GM18526 (cell line): ENCODE results near the gene RAB6B.

Source experiments
- POLR2A ChIP-seq: IDR thresholded peaks from 3 replicates; pipeline ENCODE4 v1.6.1; 2011; ENCODE audit not compliant: insufficient read length; ENCODE audit errors: extremely low read depth

RAB6B gene

DNA sequence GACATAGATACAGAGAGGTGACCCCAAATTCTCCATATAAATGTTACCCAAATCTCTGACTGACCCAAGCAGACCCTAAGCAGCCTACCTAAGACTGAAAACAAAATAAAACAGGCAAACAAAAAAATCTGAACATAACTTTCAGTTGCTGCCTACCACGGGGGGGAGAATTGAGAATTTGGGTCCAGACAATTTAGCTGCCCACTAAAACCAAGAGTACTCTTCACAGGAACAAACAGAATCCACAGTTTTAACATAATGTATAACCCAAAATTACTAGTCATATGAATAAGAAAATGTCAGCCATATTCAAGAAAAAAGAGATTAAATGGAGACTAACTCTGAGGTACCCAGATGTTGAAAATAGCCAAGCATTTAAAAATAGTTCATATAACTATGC lies 45.6 kb downstream of the RAB6B start:
- no peak for TF ChIP-seq POLR2A

DNA sequence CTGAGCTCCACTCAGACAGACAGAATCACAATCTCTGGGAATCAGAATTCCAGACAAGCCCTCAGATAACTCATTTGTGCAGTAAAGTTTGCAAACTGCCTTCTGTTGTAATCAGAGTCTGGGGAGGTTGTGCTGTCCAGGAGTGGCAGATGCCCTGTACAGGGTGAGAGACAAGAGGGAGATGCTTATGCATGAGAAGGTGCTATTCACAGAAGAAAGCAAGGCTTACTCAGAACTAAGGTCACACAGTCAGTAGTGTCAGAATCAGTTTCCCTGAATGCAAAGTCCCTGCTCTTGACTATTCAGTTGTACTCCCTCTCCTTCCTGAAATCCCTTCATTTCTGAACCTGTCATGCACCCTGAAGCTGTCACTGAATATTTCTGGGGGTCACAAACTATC lies 46.3 kb downstream of the RAB6B start:
- no peak for TF ChIP-seq POLR2A

DNA sequence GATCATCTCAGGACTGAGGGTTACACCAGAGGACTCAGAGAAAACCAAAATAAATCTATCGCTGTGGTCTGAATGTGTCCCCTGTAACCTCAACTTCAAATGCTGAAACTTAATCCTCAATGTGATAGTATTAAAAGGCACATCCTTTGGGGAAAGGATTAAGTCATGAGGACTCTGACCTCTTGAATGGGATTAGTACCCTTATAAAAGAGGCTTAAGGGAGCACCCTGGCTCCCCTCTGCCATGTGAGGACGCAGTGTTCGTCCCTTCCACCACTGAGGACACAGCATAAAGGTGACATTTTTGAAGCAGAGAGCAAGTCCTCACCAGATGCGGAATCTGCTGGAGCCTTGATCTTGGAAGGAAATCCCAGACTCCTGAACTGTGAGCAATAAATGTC lies 50.6 kb downstream of the RAB6B start:
- no peak for TF ChIP-seq POLR2A

DNA sequence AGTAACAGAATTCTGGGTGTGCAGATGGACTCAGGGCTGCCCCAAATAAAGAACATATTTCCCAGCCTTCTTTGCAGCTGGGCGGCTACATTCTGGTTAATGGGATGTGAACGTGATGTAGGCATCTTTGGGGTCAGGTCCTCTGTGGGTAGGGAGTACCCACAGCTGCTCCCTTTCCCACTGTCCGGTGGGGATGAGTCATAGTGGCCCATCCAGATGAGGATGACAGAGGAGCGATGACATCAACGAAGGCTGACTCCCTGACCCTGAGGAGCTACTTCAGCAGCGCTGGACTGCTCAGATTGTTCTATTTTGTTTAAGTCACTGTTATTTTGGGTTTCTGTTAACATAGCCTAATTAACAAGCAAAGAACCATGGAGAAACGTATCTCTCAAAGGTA lies 52.0 kb downstream of the RAB6B start:
- TF ChIP-seq POLR2A, result no peak

DNA sequence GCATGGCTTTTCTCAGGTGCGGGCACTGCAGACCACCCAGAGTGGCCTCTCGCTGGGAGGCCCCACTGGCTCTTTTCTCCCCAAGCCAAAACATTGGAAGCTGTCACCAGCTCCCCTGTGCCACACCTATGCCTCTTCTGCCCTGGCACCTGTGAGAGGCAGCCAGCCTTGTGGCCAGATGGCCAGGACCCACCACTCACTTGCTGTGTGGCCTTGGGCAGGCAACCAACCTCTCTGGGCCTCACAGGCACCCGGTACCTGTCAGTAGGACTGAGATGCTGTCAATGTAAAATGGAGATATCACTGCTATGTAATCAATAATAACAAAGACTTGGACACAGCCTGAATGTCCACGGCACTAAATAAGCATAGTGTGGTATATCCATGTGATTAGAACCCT lies 53.5 kb downstream of the RAB6B start:
- no peak for TF ChIP-seq POLR2A

DNA sequence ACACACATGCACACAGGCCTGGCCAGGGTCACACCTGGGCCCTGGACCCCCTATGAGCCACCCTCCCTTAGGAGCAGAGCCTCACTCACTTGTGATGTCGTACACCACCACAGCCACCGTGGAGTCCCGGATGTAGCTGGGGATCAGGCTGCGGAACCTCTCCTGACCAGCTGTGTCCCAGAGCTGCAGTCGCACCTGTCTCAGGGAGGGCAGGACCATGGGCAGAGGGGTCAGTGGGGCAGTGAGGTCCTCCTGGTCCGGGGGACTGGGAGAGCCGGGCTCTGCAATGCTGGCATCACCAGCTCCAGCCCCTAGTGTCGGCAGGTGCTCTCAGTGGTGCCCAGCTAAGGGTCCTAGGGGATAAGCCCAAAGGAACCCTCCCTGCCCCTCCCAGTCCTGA lies 54.5 kb downstream of the RAB6B start:
- TF ChIP-seq POLR2A, result no peak

DNA sequence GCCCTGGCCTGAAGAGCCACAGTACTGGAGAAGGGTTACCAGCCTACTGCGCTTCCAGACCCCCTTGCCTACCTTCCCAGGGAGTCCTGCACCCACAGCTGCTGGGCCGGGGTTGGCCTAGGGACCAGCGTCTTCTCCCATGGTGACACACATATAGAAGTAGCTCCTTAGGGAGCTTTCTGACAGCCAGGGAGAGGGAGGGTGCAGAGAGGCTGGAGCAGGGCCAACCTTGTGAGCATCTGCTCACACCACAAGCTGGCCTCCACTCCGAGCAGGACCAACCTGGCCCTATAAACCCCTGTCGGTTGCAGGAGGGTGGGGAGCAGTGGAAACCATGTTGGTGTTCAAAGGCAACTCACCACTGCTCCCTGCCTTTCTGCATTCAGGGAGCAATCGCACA lies 54.9 kb downstream of the RAB6B start:
- no peak for TF ChIP-seq POLR2A

DNA sequence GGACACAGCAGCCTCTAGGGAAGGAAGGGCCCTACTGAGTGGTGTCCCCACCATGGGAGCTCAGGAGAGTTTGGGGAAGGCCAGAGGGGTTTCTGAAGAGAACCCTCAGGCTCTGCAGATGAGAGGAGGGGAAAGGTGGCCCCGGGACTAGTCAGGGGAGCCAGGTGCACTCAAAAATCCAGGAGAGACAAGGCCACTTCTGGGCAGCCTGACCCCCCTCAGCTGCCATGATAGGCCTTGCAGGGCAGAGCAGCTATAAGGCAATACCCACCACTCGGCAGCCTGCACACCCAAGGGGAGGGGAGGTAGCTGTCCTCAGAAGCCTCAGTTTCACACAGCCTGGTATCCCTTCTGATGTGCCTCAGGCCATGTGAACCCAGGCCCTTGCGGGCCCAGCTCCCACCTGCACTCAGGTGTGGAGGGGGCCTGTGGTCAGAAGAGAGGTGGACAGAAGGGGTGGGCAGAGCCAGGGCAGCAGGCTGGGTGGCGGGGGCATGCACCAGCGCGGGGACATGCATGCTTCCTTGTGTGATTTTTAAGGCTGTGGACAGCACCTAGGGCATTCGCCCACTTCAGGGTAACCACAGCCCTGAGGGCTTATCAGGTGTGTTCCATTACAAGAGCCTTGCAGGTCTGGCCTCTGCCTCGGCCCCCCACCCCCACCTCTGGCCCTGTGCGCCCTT lies 55.5 kb downstream of the RAB6B start:
- TF ChIP-seq POLR2A, result no peak

DNA sequence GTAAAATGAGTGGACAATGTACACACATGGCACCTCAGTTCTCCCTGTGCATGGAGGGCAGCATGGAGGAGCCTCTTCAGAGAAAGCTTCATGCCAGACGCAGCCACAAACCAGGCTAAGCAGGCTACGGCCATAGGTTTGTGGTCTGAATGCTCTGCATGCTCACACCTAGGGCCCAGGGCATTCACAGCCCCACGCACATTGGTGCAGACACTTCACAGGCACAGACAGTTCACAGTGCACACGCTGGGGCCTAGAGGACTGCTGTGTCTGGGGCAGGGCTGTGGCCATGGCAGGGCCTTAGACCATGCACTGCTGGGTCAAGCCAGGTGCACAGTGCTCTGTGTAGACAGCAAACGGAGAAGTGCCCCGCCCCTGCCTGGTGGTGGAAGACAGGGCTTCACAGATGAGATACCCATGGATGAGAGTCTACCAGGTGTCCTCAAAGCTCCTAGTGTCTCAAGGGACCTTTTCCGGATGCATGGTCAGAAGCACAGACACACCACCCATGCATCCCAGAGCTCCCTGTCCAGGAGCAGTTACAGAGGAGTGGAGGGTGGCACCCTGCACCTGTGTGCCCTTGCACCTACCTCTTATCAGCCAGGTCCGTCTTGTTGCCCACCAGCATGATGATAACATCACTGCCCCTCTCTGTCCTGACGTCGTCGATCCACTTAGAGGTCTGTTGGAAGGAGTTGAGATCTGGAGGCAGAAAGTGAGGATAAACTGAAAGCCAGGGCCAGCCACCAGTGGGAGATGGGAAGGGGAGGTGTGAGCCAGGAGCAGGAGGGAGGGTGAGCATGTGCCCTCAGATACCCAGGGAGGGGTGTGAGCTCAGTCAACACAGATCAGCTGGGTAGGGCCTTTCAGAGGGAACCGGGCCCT lies 56.5 kb downstream of the RAB6B start:
- TF ChIP-seq POLR2A, result no peak

DNA sequence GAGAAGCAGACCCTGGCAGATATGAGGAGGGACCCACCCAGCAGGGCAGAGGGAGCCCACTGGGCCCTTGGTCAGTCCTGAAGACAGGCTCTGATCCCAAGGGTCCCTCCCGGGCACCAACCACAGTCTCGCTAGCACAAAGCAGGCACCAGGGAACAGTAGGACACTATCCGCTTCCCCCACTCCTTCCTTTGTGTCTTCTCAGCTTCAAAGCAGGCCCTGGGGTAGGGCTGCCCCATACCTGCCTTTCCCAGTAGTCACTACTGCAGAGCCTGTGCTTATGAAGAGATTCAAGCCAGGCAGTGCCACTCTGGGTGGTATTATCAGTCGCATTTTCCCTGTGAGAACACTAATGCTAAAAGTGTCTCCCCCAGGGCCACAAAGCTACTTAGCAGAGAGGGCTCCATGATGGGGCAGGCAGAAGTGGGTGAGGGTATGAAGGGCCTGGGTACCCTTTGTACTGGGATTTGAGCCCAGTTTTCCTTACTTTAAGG lies 57.3 kb downstream of the RAB6B start:
- TF ChIP-seq POLR2A, result no peak

DNA sequence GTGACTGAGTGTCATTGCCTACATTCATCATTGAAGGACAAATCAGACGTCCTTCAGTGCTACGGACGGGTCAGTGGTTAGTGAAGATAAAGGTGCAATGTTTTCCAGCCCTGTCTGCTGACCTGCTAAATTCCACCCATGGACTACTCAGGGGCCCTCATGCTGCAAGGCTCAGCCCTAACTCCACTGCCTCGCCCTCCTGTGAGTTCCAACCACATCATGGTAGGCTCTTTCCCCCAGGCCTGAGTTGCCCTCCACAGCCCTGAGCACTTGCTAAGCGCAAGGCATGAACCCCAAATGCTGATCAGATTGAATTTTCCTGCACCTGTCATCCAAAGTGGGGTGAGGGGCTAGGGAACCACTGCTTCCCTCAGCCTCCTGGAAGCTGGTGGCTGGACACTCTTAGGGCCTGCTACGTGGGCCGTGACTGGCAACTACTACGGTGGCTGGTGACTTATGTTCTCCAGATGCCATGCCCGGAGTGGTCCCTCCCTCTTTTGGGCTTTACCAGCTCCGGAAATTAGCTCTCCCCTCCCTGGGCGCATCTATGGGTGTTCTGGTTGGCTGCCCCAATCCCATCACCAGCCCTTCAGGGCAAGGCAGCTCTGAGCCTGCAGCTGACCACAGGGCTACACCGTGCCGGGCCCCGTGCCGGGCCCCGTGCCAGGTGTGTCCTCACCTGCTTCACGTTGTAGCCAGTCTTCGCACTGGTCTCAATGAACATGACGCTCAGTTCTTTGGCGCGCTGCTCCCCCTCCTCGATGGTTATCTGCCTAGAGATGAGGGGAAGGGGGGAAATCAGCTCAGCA lies 58.0 kb downstream of the RAB6B start:
- no peak for TF ChIP-seq POLR2A

DNA sequence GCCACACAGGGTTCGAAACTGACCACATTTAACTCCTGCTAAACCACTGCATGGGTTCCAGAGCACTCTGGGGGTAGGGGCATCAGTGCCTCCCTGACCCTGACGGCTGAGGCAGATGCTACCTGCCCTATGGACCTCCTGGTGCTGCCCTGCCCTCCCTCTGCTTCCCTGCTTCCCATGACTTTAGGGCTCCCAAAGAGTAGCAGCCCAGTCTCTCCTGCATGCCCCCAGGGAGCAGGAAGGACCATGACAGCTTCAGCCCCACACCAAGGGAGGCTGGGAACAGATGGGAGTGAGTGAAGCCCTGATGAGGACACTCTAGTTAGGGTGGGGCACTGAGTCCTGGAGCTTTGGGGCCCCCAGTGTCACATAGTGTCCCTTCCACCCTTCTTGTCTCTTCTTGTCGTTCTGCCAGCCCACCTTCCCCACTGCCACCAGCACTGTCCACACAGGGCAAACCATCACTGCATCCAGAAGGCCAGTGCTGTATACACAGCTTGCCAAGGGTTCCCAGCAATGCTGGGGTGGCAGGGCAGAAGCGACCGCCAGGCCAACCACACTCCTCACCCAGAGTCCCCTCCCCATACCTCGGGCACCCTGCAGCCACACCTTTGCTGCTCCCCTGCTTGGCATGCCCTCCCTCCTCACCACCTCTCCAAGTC lies 59.1 kb downstream of the RAB6B start:
- TF ChIP-seq POLR2A, result no peak

DNA sequence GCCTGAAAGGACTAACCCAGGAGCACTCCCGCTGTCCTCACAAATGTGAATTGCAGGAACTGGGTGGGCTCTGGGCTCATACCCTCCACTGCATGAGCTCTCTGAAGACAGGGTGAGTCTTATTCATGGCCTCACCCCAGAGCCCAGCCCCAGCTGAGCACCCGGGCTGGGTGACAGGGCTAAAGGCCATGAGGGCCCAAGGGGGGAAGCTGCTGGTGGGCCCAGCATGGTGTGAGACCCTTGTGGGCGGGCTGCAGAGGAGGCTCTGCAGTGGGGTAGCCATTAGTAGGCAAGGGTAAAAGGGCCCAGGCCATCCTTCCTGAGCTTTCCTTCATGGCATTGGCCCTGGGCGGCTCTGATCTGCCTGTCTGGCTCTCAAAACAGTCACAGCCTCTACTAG lies 59.7 kb downstream of the RAB6B start:
- TF ChIP-seq POLR2A, result no peak

DNA sequence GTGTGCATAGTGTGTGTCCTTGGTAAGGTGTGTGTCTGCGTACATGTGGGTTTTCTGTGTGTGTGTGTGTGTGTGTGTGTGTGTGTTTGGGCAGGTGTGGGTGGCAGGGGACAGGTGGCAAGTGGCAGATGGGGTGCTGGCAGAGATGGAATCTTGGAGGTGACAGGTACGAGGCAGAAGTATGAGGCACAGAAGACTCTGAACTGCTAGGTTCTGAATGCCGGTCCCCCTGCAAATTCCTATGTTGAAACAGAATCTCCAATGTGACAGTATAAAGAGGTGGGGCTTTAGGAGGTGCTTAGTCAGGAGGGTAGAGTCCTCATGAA lies 60.3 kb downstream of the RAB6B start:
- TF ChIP-seq POLR2A, result no peak
